ENCODE data around the gene FNDC8.

GRCh38 chr17:35086164-35086563, 35.3 kb upstream of the FNDC8 start:
- no peak for TF ChIP-seq CTCF (IDR thresholded peaks at IDR 0.05; ENCODE audit: low read depth, low read length)
- TF ChIP-seq EZH2phosphoT487 (IDR thresholded peaks at IDR 0.05; ENCODE audit: low read depth): no peak
